DMS 273 treated with DMSO at 0.1 percent for 48 hours (cell line): ENCODE measurements around the gene BRIP1.
"Not testable (repeated sequence)": the region's sequence is repeated elsewhere in the genome, so short reads cannot be mapped to it uniquely, and the experiment has no call there.

Experiments used
- DNase-seq: peaks from one replicate; lab custom pipeline; 2025; lab: John Stamatoyannopoulos, UW

The BRIP1 gene

GRCh38 chr17:61827649-61828395 lies 35.5 kb downstream of the BRIP1 start:
- no peak for DNase-seq

GRCh38 chr17:61826866-61827265 lies 36.5 kb downstream of the BRIP1 start:
- DNase-seq = not testable (repeated sequence)

- DNase-seq = not testable (repeated sequence)
These were observed 37.1 kb downstream of the BRIP1 start for GRCh38 chr17:61826198-61826597.

GRCh38 chr17:61825448-61826137 lies 37.7 kb downstream of the BRIP1 start:
- no peak for DNase-seq

- DNase-seq = no peak
These were observed 40.7 kb downstream of the BRIP1 start for GRCh38 chr17:61822326-61823285.

- DNase-seq = no peak
These were observed 41.7 kb downstream of the BRIP1 start for GRCh38 chr17:61821655-61822054.

GRCh38 chr17:61819265-61819664 lies 44.1 kb downstream of the BRIP1 start:
- not testable (repeated sequence) for DNase-seq

GRCh38 chr17:61818225-61818624 lies 45.1 kb downstream of the BRIP1 start:
- DNase-seq = no peak

GRCh38 chr17:61817452-61817851 lies 45.9 kb downstream of the BRIP1 start:
- DNase-seq = no peak

- no peak for DNase-seq
These were observed 46.8 kb downstream of the BRIP1 start for GRCh38 chr17:61816538-61816937.

GRCh38 chr17:61815863-61816503 lies 47.3 kb downstream of the BRIP1 start:
- DNase-seq = no peak

- DNase-seq = no peak
These were observed 48.8 kb downstream of the BRIP1 start for GRCh38 chr17:61814485-61814884.

GRCh38 chr17:61813211-61813610 lies 50.1 kb downstream of the BRIP1 start:
- no peak for DNase-seq

GRCh38 chr17:61812747-61813146 lies 50.6 kb downstream of the BRIP1 start:
- no peak for DNase-seq

GRCh38 chr17:61809816-61810392 lies 53.4 kb downstream of the BRIP1 start:
- DNase-seq = no peak

GRCh38 chr17:61808442-61808841 lies 54.9 kb downstream of the BRIP1 start:
- no peak for DNase-seq

GRCh38 chr17:61806936-61807335 lies 56.4 kb downstream of the BRIP1 start:
- DNase-seq = no peak

- DNase-seq = no peak
These were observed 57.1 kb downstream of the BRIP1 start for GRCh38 chr17:61806081-61806828.

- no peak for DNase-seq
These were observed 57.9 kb downstream of the BRIP1 start for GRCh38 chr17:61805399-61805798.

- no peak for DNase-seq
These were observed 59.5 kb downstream of the BRIP1 start for GRCh38 chr17:61803796-61804195.

GRCh38 chr17:61803216-61803615 lies 60.1 kb downstream of the BRIP1 start:
- no peak for DNase-seq
